HG03439 (cell line): ENCODE measurements around the gene FAM3C.
"Not testable (repeated sequence)": the region's sequence is repeated elsewhere in the genome, so short reads cannot be mapped to it uniquely, and the experiment has no call there.

ENCODE experiments used
- ATAC-seq: cut with Tn5 transposase; IDR thresholded peaks from one replicate; pipeline ENCODE4 v1.9.1; 2021; ENCODE audit warnings: mild to moderate bottlenecking, moderate library complexity; ENCODE audit not compliant: unreplicated experiment

Gene FAM3C

GRCh38 chr7:121395961-121396757 lies at the start of gene FAM3C:
FAM3C (minus strand) TSS chr7:121396308; CDS start chr7:121382969, 13,339 bp downstream.
- peak; percentile 82 for ATAC-seq

GRCh38 chr7:121442845-121443244 lies 46.7 kb upstream of the FAM3C start:
- ATAC-seq = no peak

GRCh38 chr7:121440857-121441503 lies 44.9 kb upstream of the FAM3C start:
- ATAC-seq = no peak

GRCh38 chr7:121438043-121438955 lies 42.2 kb upstream of the FAM3C start:
- peak; percentile 31 for ATAC-seq

- ATAC-seq = no peak
Measured at GRCh38 chr7:121437470-121437869, 41.4 kb upstream of the FAM3C start.

GRCh38 chr7:121436688-121437087 lies 40.6 kb upstream of the FAM3C start:
- ATAC-seq = no peak

- ATAC-seq = no peak
Measured at GRCh38 chr7:121436136-121436535, 40.0 kb upstream of the FAM3C start.

- ATAC-seq = peak; percentile 72
Measured at GRCh38 chr7:121433775-121434174, 37.7 kb upstream of the FAM3C start.

- peak; percentile 66 for ATAC-seq
Measured at GRCh38 chr7:121432486-121432885, 36.4 kb upstream of the FAM3C start.

- ATAC-seq = no peak
Measured at GRCh38 chr7:121431996-121432395, 35.9 kb upstream of the FAM3C start.

GRCh38 chr7:121431389-121431995 lies 35.4 kb upstream of the FAM3C start:
- ATAC-seq = no peak

GRCh38 chr7:121430558-121430957 lies 34.5 kb upstream of the FAM3C start:
- no peak for ATAC-seq

- ATAC-seq = no peak
Measured at GRCh38 chr7:121429798-121430197, 33.7 kb upstream of the FAM3C start.

- no peak for ATAC-seq
Measured at GRCh38 chr7:121428855-121429489, 32.9 kb upstream of the FAM3C start.

- not testable (repeated sequence) for ATAC-seq
Measured at GRCh38 chr7:121421743-121422142, 25.6 kb upstream of the FAM3C start.

- no peak for ATAC-seq
Measured at GRCh38 chr7:121420976-121421375, 24.9 kb upstream of the FAM3C start.

GRCh38 chr7:121419201-121420148 lies 23.4 kb upstream of the FAM3C start:
- ATAC-seq = no peak

GRCh38 chr7:121416533-121416932 lies 20.4 kb upstream of the FAM3C start:
- no peak for ATAC-seq

- ATAC-seq = no peak
Measured at GRCh38 chr7:121414436-121414835, 18.3 kb upstream of the FAM3C start.
